ENCODE measurements around the gene NBEA.

The NBEA gene

GRCh38 chr13:35460061-35460460, 518.0 kb downstream of the NBEA start:
- no peak for TF ChIP-seq CTCF (IDR thresholded peaks at IDR 0.05; ENCODE audit: extremely low read depth, insufficient read depth, missing control alignments)
- in situ Hi-C loops (cut with MboI; ENCODE audit: low pct_unique_long_range_greater_than_20kb, low sequenced_read_pairs, unreplicated experiment), result no loop called here
- DNase-seq (ENCODE audit: low spot score), result no peak

GRCh38 chr13:35465371-35465770, 523.3 kb downstream of the NBEA start:
- in situ Hi-C loops (cut with MboI; ENCODE audit: low pct_unique_long_range_greater_than_20kb, low sequenced_read_pairs, unreplicated experiment), result no loop called here
- TF ChIP-seq CTCF (IDR thresholded peaks at IDR 0.05; ENCODE audit: extremely low read depth, insufficient read depth, missing control alignments), result no peak
- no peak for DNase-seq (ENCODE audit: low spot score)

- no peak for DNase-seq (ENCODE audit: low spot score)
- in situ Hi-C loops (cut with MboI; ENCODE audit: low pct_unique_long_range_greater_than_20kb, low sequenced_read_pairs, unreplicated experiment), result no loop called here
- TF ChIP-seq CTCF (IDR thresholded peaks at IDR 0.05; ENCODE audit: extremely low read depth, insufficient read depth, missing control alignments), result no peak
Measured at GRCh38 chr13:35468195-35468594, 526.1 kb downstream of the NBEA start.

GRCh38 chr13:35469806-35470525, 527.9 kb downstream of the NBEA start:
- DNase-seq (ENCODE audit: low spot score), result no peak
- TF ChIP-seq CTCF (IDR thresholded peaks at IDR 0.05; ENCODE audit: extremely low read depth, insufficient read depth, missing control alignments), result no peak
- in situ Hi-C loops (cut with MboI; ENCODE audit: low pct_unique_long_range_greater_than_20kb, low sequenced_read_pairs, unreplicated experiment), result no loop called here

GRCh38 chr13:35470671-35471661, 528.9 kb downstream of the NBEA start:
- in situ Hi-C loops (cut with MboI; ENCODE audit: low pct_unique_long_range_greater_than_20kb, low sequenced_read_pairs, unreplicated experiment), result no loop called here
- DNase-seq (ENCODE audit: low spot score), result peak; percentile 10
- TF ChIP-seq CTCF (IDR thresholded peaks at IDR 0.05; ENCODE audit: extremely low read depth, insufficient read depth, missing control alignments), result no peak

- DNase-seq (ENCODE audit: low spot score), result no peak
- TF ChIP-seq CTCF (IDR thresholded peaks at IDR 0.05; ENCODE audit: extremely low read depth, insufficient read depth, missing control alignments), result no peak
- in situ Hi-C loops (cut with MboI; ENCODE audit: low pct_unique_long_range_greater_than_20kb, low sequenced_read_pairs, unreplicated experiment), result no loop called here
Measured at GRCh38 chr13:35471706-35472322, 529.7 kb downstream of the NBEA start.
